Body of pancreas (tissue), 4 donors: ENCODE data around the gene DNER. TPM values are rescaled to one million over a fixed set of nuclear protein-coding genes. Genes with fewer than 3 reads are reported as not detected.

ENCODE experiments used
- ATAC-seq: fragments of 150-250 bp; one replicate; pipeline ENCODE4 v1.9.1; 2016
- DNase-seq, 4 donors: peaks; one replicate each; pipeline ENCODE4 v3.0.0-alpha.2; 2019
- H3K27ac ChIP-seq, 4 donors: fragments of 200-600 bp; sonication (generic); 1 replicate in 3 of 4; 2 replicates in 1 of 4; pipeline versions ENCODE4 v1.5.1 to v1.6.1; 2016 to 2019; ENCODE audit warnings: mild to moderate bottlenecking in 1 of 4, mixed read lengths in 1 of 4, moderate library complexity in 1 of 4
- H3K27me3 ChIP-seq, 2 donors: fragments of 200-600 bp; sonication (generic); one replicate each; pipeline ENCODE4 v1.6.0; 2016; ENCODE audit warnings: mild to moderate bottlenecking in 1 of 2
- H3K36me3 ChIP-seq, 2 donors: fragments of 200-600 bp; sonication (generic); replicated peaks in 1 of 2; 2 replicates each; pipeline ENCODE4 v1.5.1; 2016; ENCODE audit warnings: low read depth in 2 of 2; ENCODE audit not compliant: insufficient read depth in 1 of 2
- H3K4me1 ChIP-seq: fragments of 200-600 bp; sonication (generic); one replicate; pipeline ENCODE4 v1.6.0; 2016
- H3K4me3 ChIP-seq, 2 donors: fragments of 200-600 bp; sonication (generic); 1 replicate in 1 of 2; 2 replicates in 1 of 2; pipeline ENCODE4 v1.5.1; 2016 to 2019
- H3K9me3 ChIP-seq, 3 donors: fragments of 200-600 bp; sonication (generic); 1 replicate in 2 of 3; 2 replicates in 1 of 3; pipeline ENCODE4 v1.5.1; 2016
- POLR2A ChIP-seq, 3 donors: fragments of 450-650 bp; IDR thresholded peaks; one replicate each; pipeline ENCODE4 v1.6.1; 2016; ENCODE audit warnings: antibody characterized with exemption in 3 of 3, mild to moderate bottlenecking in 2 of 3
- WGBS, 2 donors: methylation state at CpG; one replicate each; pipeline ENCODE4 v1.1.5; 2017; 5-methylcytosine and 5-hydroxymethylcytosine counted together
- intact Hi-C: fragments of 100-400 bp; cut with DNase I; formaldehyde crosslinking; loops from one replicate; pipeline ENCODE4 v1.15.1; 2023
- total RNA-seq, 2 donors: library from RNA; depleted of rRNA; stranded (reverse); fragments of >200 nt; gene quantifications; one replicate each; pipeline ENCODE4 v1.1.0, GENCODE V29; 2016
- TF ChIP-seq, protein P1 (sequence below), 7 experiments: fragments of 450-650 bp in 4 of 7; fragments of 200-600 bp in 3 of 7; sonication (generic) in 3 of 7; IDR thresholded peaks; one replicate each; pipeline ENCODE4 v1.5.1; 2016 to 2019; ENCODE audit warnings: antibody characterized with exemption in 7 of 7

Gene DNER
- total RNA-seq, 2 donors from 2014 or later: 0.78 to 1.3 TPM

DNA sequence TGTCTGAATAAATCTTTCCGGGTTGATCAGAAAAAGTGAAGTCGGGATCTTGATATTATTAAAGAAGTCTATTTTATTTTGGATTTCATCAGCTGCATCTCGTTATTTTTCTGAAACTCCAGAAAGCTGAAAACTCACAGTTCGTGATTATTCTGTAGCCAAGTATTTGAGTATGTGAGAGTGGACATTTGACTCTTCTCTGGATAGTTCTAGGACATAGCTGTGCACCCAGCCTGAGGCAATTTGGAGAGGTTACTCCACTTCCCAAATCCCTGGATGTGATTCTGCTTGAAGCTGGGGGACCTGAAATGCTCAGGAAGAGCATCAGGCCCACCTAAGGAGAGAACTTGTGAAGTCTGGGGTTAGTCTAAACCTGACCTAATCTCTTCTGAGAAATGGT is 325.6 kb downstream of the DNER start:
- Histone ChIP-seq H3K4me1 (no peaks in the 10 kb centered on the region), H3K27ac (no peak overlapping the region), H3K9me3 (no peaks in the 10 kb centered on the region), H3K27me3 (no peaks in the 10 kb centered on the region), H3K4me3 (no peak overlapping the region), H3K36me3 (no peaks in the 10 kb centered on the region)
- DNase-seq: no peak
- no peak for ATAC-seq
- 75 to 76% methylated on average over 4 of the region's 4 CpGs for WGBS, 2 donors
- TF ChIP-seq, protein P1, sequence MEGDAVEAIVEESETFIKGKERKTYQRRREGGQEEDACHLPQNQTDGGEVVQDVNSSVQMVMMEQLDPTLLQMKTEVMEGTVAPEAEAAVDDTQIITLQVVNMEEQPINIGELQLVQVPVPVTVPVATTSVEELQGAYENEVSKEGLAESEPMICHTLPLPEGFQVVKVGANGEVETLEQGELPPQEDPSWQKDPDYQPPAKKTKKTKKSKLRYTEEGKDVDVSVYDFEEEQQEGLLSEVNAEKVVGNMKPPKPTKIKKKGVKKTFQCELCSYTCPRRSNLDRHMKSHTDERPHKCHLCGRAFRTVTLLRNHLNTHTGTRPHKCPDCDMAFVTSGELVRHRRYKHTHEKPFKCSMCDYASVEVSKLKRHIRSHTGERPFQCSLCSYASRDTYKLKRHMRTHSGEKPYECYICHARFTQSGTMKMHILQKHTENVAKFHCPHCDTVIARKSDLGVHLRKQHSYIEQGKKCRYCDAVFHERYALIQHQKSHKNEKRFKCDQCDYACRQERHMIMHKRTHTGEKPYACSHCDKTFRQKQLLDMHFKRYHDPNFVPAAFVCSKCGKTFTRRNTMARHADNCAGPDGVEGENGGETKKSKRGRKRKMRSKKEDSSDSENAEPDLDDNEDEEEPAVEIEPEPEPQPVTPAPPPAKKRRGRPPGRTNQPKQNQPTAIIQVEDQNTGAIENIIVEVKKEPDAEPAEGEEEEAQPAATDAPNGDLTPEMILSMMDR (IDR thresholded peaks at IDR 0.05): no peak
- no peak for TF ChIP-seq POLR2A (IDR thresholded peaks at IDR 0.05)
- intact Hi-C loops: no loop called here

DNA sequence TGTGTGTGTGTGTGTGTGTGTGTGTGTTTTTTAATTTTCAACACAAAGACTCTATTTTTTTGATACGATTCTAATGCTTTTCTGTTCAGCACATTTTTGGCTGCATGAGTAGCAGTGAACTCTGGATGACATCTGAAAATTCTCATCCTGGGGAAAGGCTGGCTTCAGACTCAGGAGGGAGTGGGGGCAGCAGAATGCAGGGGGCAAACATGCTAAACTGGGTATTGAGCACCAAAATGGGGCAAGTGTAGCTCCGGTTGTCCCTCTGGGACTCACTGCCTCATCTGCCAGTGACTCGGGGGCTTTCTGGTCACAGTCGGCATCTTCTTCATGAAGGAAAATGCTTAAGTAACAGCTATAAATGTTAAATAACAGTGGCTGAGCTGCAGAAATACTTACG is 326.5 kb downstream of the DNER start:
- WGBS, 2 donors: 61 to 70% methylated on average over 5 of the region's 5 CpGs
- DNase-seq (no peak), ATAC-seq (no peak)
- Histone ChIP-seq H3K27me3 (no peaks in the 10 kb centered on the region), H3K4me3 (no peak overlapping the region), H3K27ac (no peak overlapping the region), H3K9me3 (no peaks in the 10 kb centered on the region), H3K4me1 (no peaks in the 10 kb centered on the region), H3K36me3 (no peaks in the 10 kb centered on the region)
- no peak for TF ChIP-seq POLR2A (IDR thresholded peaks at IDR 0.05)
- TF ChIP-seq, protein P1 (IDR thresholded peaks at IDR 0.05): no peak
- intact Hi-C loops: no loop called here

- Histone ChIP-seq H3K36me3 (no peaks in the 10 kb centered on the region), H3K27me3 (no peaks in the 10 kb centered on the region), H3K4me1 (no peaks in the 10 kb centered on the region), H3K27ac (no peak overlapping the region), H3K9me3 (no peaks in the 10 kb centered on the region), H3K4me3 (no peak overlapping the region)
- intact Hi-C loops: no loop called here
- no peak for DNase-seq
- WGBS, 2 donors: 72 to 77% methylated on average over 5 of the region's 5 CpGs
- no peak for ATAC-seq
- TF ChIP-seq, protein P1 (IDR thresholded peaks at IDR 0.05): no peak
- no peak for TF ChIP-seq POLR2A (IDR thresholded peaks at IDR 0.05)
Observed at GRCh38 chr2:229380101-229380625, 334.2 kb downstream of the DNER start.

GRCh38 chr2:229378386-229378785 is 336.0 kb downstream of the DNER start:
- no peak overlapping the region for H3K27ac ChIP-seq
- ATAC-seq (no peak), DNase-seq (no peak)
- no peaks in the 10 kb centered on the region for H3K27me3 ChIP-seq
- 35 to 46% methylated on average over 3 of the region's 3 CpGs for WGBS, 2 donors
- H3K4me1 ChIP-seq: no peaks in the 10 kb centered on the region
- no peaks in the 10 kb centered on the region for H3K36me3 ChIP-seq
- intact Hi-C loops: no loop called here
- no peaks in the 10 kb centered on the region for H3K9me3 ChIP-seq
- no peak overlapping the region for H3K4me3 ChIP-seq
- TF ChIP-seq POLR2A (IDR thresholded peaks at IDR 0.05): no peak

DNA sequence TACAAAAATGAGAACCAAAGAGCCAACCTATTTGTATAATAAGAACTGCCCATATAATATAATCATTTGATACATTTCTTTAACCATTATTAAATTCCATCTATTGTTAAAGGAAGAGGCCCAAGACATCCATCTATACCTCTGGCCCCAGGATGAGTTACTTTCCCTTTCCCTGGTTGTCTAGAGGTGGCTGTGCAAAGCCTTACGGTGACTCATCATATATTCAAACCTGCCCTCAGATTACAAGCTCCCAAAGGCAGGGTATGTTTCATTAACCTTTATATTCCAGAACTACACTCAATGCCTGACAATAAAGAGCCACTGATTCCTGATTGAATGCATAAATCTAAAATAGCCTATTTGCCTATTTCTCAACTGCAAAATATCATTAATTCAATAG is 337.5 kb downstream of the DNER start:
- no peaks in the 10 kb centered on the region for H3K36me3 ChIP-seq
- ATAC-seq (no peak), DNase-seq (no peak)
- H3K9me3 ChIP-seq: no peaks in the 10 kb centered on the region
- no peak overlapping the region for H3K4me3 ChIP-seq
- H3K4me1 ChIP-seq: no peaks in the 10 kb centered on the region
- TF ChIP-seq, protein P1 (IDR thresholded peaks at IDR 0.05): no peak
- TF ChIP-seq POLR2A (IDR thresholded peaks at IDR 0.05): no peak
- no peak overlapping the region for H3K27ac ChIP-seq
- intact Hi-C loops: no loop called here
- WGBS, 2 donors: 54 to 64% methylated on average over 1 of the region's 1 CpG
- no peaks in the 10 kb centered on the region for H3K27me3 ChIP-seq
